RWPE1 (cell line): ENCODE results near the gene ANKRD33B.

Experiments
- CTCF ChIA-PET: fragments of 350-600 bp; sonication (Branson Sonifier 250); formaldehyde crosslinking; extraction: SDS; loops from one replicate; lab custom pipeline; 2021; lab: Yijun Ruan, JAX
- POLR2A ChIA-PET: fragments of 400-600 bp; formaldehyde crosslinking; extraction: SDS; loops from one replicate; lab custom pipeline; 2020; ENCODE audit warnings: antibody characterized with exemption; ENCODE audit not compliant: low non-redundant PET; lab: Yijun Ruan, JAX
- DNase-seq: peaks from one replicate; pipeline ENCODE4 v3.0.0; 2012; ENCODE audit warnings: low spot score
- H3K27ac ChIP-seq: fragments of 450-650 bp; 2 replicates; pipeline ENCODE4 v1.5.1; 2017
- TF ChIP-seq, protein P1 (sequence below): fragments of 450-650 bp; conservative IDR thresholded peaks from 2 replicates; pipeline ENCODE4 v1.5.1; 2017; ENCODE audit warnings: low read depth, mild to moderate bottlenecking

The ANKRD33B gene

DNA sequence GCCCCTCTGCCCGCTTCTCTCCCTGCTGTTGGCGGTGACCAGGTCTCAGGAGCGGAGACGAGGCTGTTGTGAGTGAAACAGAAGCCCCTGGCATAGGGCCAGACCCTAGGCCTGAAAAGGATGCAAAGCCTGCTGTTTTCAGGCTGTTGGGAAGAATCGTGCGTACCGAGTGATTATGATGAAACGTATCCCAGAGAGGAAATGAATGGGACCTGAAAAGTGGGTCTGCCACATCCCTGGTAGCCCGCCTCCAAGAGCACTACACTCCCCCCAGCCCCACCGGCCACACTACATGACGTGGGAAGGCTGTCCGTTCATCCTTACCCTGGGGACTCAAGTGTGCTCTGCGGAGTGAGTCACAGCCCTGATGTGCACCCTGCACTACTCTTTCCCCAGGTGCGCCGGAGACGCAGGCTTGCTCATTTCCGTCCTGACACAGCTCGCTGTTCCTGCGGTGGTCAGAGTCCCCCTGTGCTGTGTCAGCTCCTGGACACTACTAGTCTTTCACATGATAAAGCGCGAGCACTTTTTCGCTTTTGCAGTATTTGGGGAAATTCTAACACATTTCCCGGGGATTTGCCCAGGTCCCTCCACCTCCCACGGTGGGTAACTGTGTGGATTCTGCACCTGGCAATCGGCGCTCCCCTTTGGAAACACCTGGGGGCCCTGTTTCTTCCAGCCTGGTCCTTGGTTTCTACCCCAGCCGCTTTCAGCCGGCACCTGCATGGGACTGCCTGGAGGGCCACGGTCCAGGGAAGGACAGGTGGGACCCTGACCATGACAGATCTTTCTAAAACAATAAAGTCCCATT, 91.5 kb downstream of the ANKRD33B start:
- H3K27ac ChIP-seq = no peak overlapping the region
- TF ChIP-seq, protein P1, sequence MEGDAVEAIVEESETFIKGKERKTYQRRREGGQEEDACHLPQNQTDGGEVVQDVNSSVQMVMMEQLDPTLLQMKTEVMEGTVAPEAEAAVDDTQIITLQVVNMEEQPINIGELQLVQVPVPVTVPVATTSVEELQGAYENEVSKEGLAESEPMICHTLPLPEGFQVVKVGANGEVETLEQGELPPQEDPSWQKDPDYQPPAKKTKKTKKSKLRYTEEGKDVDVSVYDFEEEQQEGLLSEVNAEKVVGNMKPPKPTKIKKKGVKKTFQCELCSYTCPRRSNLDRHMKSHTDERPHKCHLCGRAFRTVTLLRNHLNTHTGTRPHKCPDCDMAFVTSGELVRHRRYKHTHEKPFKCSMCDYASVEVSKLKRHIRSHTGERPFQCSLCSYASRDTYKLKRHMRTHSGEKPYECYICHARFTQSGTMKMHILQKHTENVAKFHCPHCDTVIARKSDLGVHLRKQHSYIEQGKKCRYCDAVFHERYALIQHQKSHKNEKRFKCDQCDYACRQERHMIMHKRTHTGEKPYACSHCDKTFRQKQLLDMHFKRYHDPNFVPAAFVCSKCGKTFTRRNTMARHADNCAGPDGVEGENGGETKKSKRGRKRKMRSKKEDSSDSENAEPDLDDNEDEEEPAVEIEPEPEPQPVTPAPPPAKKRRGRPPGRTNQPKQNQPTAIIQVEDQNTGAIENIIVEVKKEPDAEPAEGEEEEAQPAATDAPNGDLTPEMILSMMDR = no peak
- no peak for DNase-seq
- ChIA-PET POLR2A (no interaction called here), CTCF (no interaction called here)

DNA sequence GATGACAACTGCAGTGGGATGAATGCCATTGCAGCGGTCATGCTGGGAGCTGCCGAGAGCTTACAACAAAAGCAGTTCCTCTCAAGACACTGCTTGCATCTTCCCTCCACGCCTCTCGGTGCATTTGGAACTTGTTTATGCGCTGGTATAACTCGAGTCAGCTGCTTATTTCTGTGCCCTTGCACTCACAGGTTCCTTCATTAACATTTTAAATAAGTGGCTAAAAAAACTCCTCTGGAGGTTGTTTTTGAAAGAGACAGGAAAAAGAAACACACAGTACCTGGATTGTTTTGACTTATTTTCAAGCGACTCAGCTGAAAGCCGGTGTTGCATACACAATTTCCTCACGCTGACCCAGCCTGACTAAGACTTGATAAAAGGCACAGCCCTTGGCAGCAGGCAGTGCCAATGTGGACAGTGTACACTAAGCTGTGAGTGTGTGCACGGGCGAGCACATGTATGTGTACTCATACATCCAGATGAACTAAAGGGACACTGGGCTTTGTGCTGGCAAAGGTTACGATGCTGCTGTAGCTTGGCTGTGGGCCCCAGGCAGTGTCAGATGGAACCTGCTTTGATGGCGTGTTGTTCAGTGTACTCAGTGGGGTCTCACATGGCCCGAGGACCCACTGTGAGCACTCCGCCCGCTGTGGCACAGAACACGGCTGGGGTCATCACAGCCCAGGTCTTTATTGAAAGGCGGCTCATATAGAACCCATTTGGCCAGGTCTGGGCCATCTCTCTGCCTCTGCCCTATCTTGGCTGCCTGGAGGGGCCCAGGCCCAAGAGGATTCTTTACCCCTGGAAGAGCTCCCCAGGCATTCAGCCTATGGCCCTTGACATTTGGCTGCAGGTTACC, 92.3 kb downstream of the ANKRD33B start:
- CTCF ChIA-PET = no interaction called here
- DNase-seq = no peak
- TF ChIP-seq, protein P1 = no peak

DNA sequence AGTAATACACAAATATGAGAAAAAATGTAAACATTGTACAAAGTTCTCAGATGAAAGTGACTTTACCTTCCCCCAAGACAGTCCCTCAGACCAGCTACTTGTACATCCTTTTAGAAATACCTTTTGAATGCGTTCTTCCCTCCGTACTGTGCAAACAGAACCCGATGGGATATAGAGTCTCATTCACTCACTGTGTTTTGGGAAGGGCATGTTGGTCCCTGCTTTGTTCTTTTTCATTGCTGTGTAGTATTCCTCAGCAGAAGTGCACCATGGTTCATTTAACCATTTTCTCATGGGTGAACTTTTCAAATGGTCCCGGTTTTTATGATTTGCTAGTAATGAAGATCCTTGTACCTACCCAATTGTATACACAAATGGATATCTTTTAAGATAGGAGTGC, 94.4 kb downstream of the ANKRD33B start:
- ChIA-PET CTCF (no interaction called here), POLR2A (no interaction called here)
- TF ChIP-seq, protein P1 = no peak
- no peak overlapping the region for H3K27ac ChIP-seq
- no peak for DNase-seq

More for the DNA sequence above, 92.3 kb downstream of the ANKRD33B start:
- H3K27ac ChIP-seq = no peak overlapping the region
- POLR2A ChIA-PET = no interaction called here

DNA sequence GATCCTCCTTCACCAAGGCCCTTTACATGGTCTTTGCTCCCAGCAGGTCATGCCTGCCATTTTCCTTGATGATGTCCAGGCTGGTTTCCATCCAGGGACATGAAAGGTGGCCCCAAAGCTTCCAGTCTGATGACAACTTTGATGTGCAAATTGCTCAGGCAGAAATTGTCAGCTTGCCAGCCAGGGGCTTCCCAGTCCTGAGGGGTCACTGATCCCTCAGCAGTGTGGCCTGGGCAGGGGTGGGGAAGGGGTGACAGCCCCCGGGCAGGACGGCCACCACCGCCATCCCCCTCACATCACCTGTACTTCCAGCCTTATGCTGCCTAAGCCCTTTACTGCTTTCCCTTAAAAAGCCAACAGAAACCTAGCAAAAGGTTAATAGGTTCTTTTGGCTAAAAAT, 96.3 kb downstream of the ANKRD33B start:
- DNase-seq = no peak
- CTCF ChIA-PET = no interaction called here
- TF ChIP-seq, protein P1 = no peak
- no peak overlapping the region for H3K27ac ChIP-seq
- POLR2A ChIA-PET = no interaction called here

DNA sequence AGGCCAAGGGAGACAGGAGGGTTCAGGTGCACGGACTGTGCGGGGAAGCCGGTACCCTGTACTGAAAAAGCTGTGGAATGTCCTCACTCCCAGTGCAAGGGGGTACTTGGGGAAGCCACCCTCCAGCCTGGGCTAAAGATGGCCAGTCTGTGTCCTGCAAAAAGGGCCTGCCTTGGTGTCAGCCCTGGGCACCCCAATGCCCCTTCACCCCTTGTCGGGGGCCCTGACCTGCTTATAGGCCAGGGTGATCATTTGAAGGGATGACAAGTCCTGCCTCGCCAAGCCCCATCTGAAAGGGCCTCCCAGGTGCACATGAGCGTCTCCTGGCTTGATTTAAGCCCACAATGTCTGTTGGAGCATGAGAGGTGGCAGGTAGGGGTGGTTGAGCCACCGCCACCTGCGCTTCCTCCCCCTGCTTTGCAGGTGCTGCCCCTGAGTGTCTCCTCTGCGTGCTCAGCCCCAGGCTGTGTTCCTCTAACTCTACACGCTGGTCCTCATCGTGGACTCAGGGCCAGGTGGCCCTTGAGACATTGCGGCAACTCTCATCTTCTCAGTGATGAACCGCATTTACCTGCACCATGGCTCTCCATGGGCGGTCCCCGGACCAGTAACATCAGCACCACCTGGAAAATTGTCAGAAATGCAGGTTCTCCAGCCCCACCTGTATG, 97.0 kb downstream of the ANKRD33B start:
- DNase-seq = no peak
- CTCF ChIA-PET = no interaction called here
- TF ChIP-seq, protein P1 = no peak

DNA sequence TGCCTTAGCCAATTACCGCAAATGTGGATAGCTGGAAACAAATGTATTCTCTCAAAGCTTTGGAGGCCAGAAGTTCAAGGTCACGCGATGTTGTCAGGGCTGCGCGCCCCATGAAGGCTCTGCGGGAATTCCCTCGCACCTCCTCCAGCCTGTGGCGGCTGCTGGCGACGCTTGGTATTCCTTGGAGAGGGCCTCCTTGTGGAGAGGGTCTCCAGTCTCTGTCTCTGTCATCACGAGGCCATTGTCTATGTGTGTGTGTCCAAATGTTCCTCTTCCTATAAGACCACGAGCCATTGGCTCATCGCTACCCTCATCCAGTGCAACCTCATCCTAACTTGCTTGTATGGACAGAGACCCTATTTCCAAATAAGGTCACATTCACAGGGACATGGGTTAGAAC, 97.5 kb downstream of the ANKRD33B start:
- TF ChIP-seq, protein P1 = no peak
- DNase-seq = no peak
- H3K27ac ChIP-seq = no peak overlapping the region
- ChIA-PET CTCF (no interaction called here), POLR2A (no interaction called here)

More for the DNA sequence above, 97.0 kb downstream of the ANKRD33B start:
- H3K27ac ChIP-seq = no peak overlapping the region
- POLR2A ChIA-PET = no interaction called here
